SK-N-SH (cell line): ENCODE measurements around the gene DPF3. TPM values are rescaled to one million over a fixed set of nuclear protein-coding genes. Genes with fewer than 3 reads are reported as not detected.

Source experiments
- CTCF ChIA-PET: fragments of 300-600, 350-600 bp; formaldehyde crosslinking; extraction: SDS; loops from one replicate; lab custom pipeline; 2021; lab: Yijun Ruan, JAX
- POLR2A ChIA-PET: fragments of 350-600 bp; sonication (Branson Sonifier 250); formaldehyde crosslinking; extraction: SDS; loops from one replicate; lab custom pipeline; 2020; ENCODE audit warnings: antibody characterized with exemption, inconsistent platforms; lab: Yijun Ruan, JAX
- DNase-seq: peaks from one replicate; pipeline ENCODE4 v3.0.0; 2012
- H2AFZ ChIP-seq: fragments of 200-600 bp; sonication (generic); 2 replicates; pipeline ENCODE4 v1.8.1; 2016; ENCODE audit warnings: antibody characterized with exemption, mild to moderate bottlenecking, low read depth
- H3F3A ChIP-seq: fragments of 200-600 bp; sonication (generic); replicated peaks from 2 replicates; pipeline ENCODE3; 2016; ENCODE audit warnings: antibody characterized with exemption, mild to moderate bottlenecking; ENCODE audit not compliant: insufficient read depth
- H3K27ac ChIP-seq, 2 experiments: fragments of 200-500 bp in 1 of 2; fragments of 200-600 bp in 1 of 2; sonication (Bioruptor generic) in 1 of 2; sonication (generic), shearing (Covaris generic) in 1 of 2; 2 replicates each; pipeline versions ENCODE4 v1.5.1 to v1.6.1; 2014 to 2016; ENCODE audit warnings: low read depth in 2 of 2, inconsistent platforms in 1 of 2, low read length in 1 of 2, mild to moderate bottlenecking in 1 of 2, mixed read lengths in 1 of 2
- H3K27me3 ChIP-seq: fragments of 200-600 bp; sonication (generic), shearing (Covaris generic); 2 replicates; pipeline ENCODE4 v1.6.1; 2016; ENCODE audit warnings: mixed run types; ENCODE audit not compliant: insufficient read depth
- H3K36me3 ChIP-seq, 2 experiments: fragments of 200-500 bp in 1 of 2; fragments of 200-600 bp in 1 of 2; sonication (Bioruptor generic) in 1 of 2; sonication (generic) in 1 of 2; replicated peaks in 1 of 2; 2 replicates each; pipeline versions ENCODE3 to v1.5.1; 2014 to 2016; ENCODE audit warnings: low read length in 1 of 2, mild to moderate bottlenecking in 1 of 2; ENCODE audit not compliant: insufficient read depth in 2 of 2, control insufficient read depth in 1 of 2
- H3K4me1 ChIP-seq, 2 experiments: fragments of 200-500 bp in 1 of 2; fragments of 200-600 bp in 1 of 2; sonication (Bioruptor generic) in 1 of 2; sonication (generic), shearing (Covaris generic) in 1 of 2; 2 replicates each; pipeline versions ENCODE4 v1.5.1 to v1.6.1; 2014 to 2016; ENCODE audit warnings: low read depth in 1 of 2, low read length in 1 of 2, mixed run types in 1 of 2; ENCODE audit not compliant: insufficient read depth in 2 of 2, control insufficient read depth in 1 of 2
- H3K4me2 ChIP-seq: fragments of 200-600 bp; sonication (generic), shearing (Covaris generic); 2 replicates; pipeline ENCODE4 v1.6.1; 2017; ENCODE audit warnings: mixed run types
- H3K4me3 ChIP-seq, 2 experiments: fragments of 200-500 bp in 1 of 2; fragments of 200-600 bp in 1 of 2; sonication (Bioruptor generic) in 1 of 2; sonication (generic), shearing (Covaris generic) in 1 of 2; 2 replicates each; pipeline versions ENCODE4 v1.5.1 to v1.8.1; 2014 to 2016; ENCODE audit warnings: low read depth in 2 of 2, inconsistent platforms in 1 of 2, low read length in 1 of 2, mild to moderate bottlenecking in 1 of 2, mixed read lengths in 1 of 2, moderate library complexity in 1 of 2
- H3K79me2 ChIP-seq: fragments of 200-600 bp; sonication (generic); 2 replicates; pipeline ENCODE4 v1.8.1; 2017; ENCODE audit warnings: mild to moderate bottlenecking; ENCODE audit not compliant: insufficient read depth
- H3K9ac ChIP-seq: fragments of 200-600 bp; sonication (generic); 2 replicates; pipeline ENCODE4 v1.6.1; 2017; ENCODE audit warnings: mixed run types
- H3K9me2 ChIP-seq: fragments of 200-600 bp; sonication (generic); 2 replicates; pipeline ENCODE4 v1.6.1; 2017; ENCODE audit warnings: mixed run types
- H3K9me3 ChIP-seq: fragments of 200-600 bp; sonication (generic); 2 replicates; pipeline ENCODE4 v1.6.1; 2017; ENCODE audit warnings: mixed run types, mild to moderate bottlenecking, moderate library complexity
- H4K20me1 ChIP-seq: fragments of 200-600 bp; sonication (generic); 2 replicates; pipeline ENCODE4 v1.6.1; 2017; ENCODE audit warnings: mild to moderate bottlenecking, mixed run types; ENCODE audit not compliant: insufficient read depth
- CHD2 ChIP-seq: fragments of 150-350 bp; IDR thresholded peaks from 2 replicates; pipeline ENCODE4 v1.6.1; 2018; ENCODE audit warnings: low read length; ENCODE audit not compliant: partially characterized antibody
- EZH2phosphoT487 ChIP-seq: fragments of 200-600 bp; sonication (generic); IDR thresholded peaks from 2 replicates; pipeline ENCODE4 v1.6.1; 2017; ENCODE audit warnings: low read depth, mixed run types, mild to moderate bottlenecking, antibody characterized with exemption, moderate library complexity, borderline replicate concordance
- GATA2 ChIP-seq: sonication (generic); formaldehyde crosslinking; IDR thresholded peaks from 2 replicates; pipeline ENCODE4 v1.5.0; 2020; ENCODE audit warnings: mild to moderate bottlenecking, missing genetic modification reagents
- JUND ChIP-seq: IDR thresholded peaks from 2 replicates; pipeline ENCODE4 v1.4.0; 2012
- MEF2A ChIP-seq: IDR thresholded peaks from 2 replicates; pipeline ENCODE4 v1.4.0; 2012; ENCODE audit warnings: low read depth, borderline replicate concordance
- MXI1 ChIP-seq: IDR thresholded peaks from 2 replicates; pipeline ENCODE4 v1.6.1; 2012; ENCODE audit warnings: mild to moderate bottlenecking, low read depth, low read length, improper control_type of control experiment
- NFIC ChIP-seq: IDR thresholded peaks from 2 replicates; pipeline ENCODE4 v1.4.0; 2012; ENCODE audit warnings: borderline replicate concordance
- NRF1 ChIP-seq: IDR thresholded peaks from 2 replicates; pipeline ENCODE4 v1.6.1; 2012; ENCODE audit warnings: low read depth, mild to moderate bottlenecking, low read length
- POLR2AphosphoS5 ChIP-seq: IDR thresholded peaks from 2 replicates; pipeline ENCODE4 v1.6.1; 2012; ENCODE audit warnings: low read depth, low read length
- RAD21 ChIP-seq: IDR thresholded peaks from 2 replicates; pipeline ENCODE4 v1.6.1; 2012; ENCODE audit warnings: mild to moderate bottlenecking, low read length
- RXRA ChIP-seq: IDR thresholded peaks from 2 replicates; pipeline ENCODE4 v1.4.0; 2012; ENCODE audit warnings: low read depth, mild to moderate bottlenecking, borderline replicate concordance
- SIN3A ChIP-seq: IDR thresholded peaks from 2 replicates; pipeline ENCODE4 v1.6.1; 2012; ENCODE audit warnings: low read depth, mild to moderate bottlenecking, low read length, moderate library complexity, borderline replicate concordance
- SMC3 ChIP-seq: IDR thresholded peaks from 2 replicates; pipeline ENCODE4 v1.6.1; 2012; ENCODE audit warnings: low read depth, low read length, improper control_type of control experiment
- TCF12 ChIP-seq: IDR thresholded peaks from 2 replicates; pipeline ENCODE4 v1.4.0; 2012
- TEAD4 ChIP-seq: IDR thresholded peaks from 2 replicates; pipeline ENCODE4 v1.4.0; 2012; ENCODE audit warnings: mild to moderate bottlenecking, borderline replicate concordance; ENCODE audit not compliant: insufficient read depth
- WGBS: methylation state at CpG from one replicate; pipeline ENCODE4 v1.1.6; 2017; ENCODE audit warnings: low lambda C conversion rate; 5-methylcytosine and 5-hydroxymethylcytosine counted together
- polyA plus RNA-seq, 3 experiments: library from polyadenylated mRNA; depleted of rRNA; stranded (reverse); fragments of >200 nt; gene quantifications; 2 replicates each; pipeline ENCODE4 v1.2.3, GENCODE V29; 2012
- TF ChIP-seq, protein P1 (sequence below): fragments of 150-350 bp; IDR thresholded peaks from 2 replicates; pipeline ENCODE4 v1.6.1; 2016; ENCODE audit warnings: mild to moderate bottlenecking, low read depth, low read length
- TF ChIP-seq, protein P2 (sequence below): IDR thresholded peaks from 2 replicates; pipeline ENCODE4; 2012
- TF ChIP-seq, protein P3 (sequence below): IDR thresholded peaks from 2 replicates; pipeline ENCODE4 v1.4.0; 2012; ENCODE audit warnings: low read depth
- TF ChIP-seq, protein P4 (sequence below): IDR thresholded peaks from 2 replicates; pipeline ENCODE4 v1.6.1; 2012; ENCODE audit warnings: mild to moderate bottlenecking, low read depth, low read length, moderate library complexity
- TF ChIP-seq, protein P5 (sequence below): fragments of 200-600 bp; sonication (generic); IDR thresholded peaks from 2 replicates; pipeline ENCODE4 v1.6.1; 2017; ENCODE audit warnings: antibody characterized with exemption, mild to moderate bottlenecking, moderate library complexity

The DPF3 gene
- polyA plus RNA-seq, 1 of the 3 experiments (the other 2 are of a cell fraction) = 2.8 TPM

DNA sequence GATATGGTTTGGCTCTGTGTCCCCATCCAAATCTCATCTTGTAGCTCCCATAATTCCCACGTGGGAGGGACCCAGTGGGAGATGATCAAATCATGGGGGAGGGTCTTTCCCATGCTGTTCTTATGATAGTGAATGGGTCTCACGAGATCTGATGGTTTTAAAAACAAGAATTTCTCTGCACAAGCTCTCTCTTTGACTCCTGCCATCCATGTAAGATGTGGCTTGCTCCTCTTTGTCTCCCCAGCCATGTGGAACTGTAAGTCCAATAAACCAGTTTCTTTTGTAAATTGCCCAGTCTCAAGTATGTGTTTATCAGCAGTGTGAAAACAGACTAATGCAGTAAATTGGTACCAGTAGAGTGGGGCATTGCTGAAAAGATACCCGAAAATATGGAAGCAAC, 146.2 kb downstream of the DPF3 start (continued):
- TF ChIP-seq, protein P1, sequence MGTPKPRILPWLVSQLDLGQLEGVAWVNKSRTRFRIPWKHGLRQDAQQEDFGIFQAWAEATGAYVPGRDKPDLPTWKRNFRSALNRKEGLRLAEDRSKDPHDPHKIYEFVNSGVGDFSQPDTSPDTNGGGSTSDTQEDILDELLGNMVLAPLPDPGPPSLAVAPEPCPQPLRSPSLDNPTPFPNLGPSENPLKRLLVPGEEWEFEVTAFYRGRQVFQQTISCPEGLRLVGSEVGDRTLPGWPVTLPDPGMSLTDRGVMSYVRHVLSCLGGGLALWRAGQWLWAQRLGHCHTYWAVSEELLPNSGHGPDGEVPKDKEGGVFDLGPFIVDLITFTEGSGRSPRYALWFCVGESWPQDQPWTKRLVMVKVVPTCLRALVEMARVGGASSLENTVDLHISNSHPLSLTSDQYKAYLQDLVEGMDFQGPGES = no peak
- no peak for TF ChIP-seq RXRA
- no peak for TF ChIP-seq SMC3
- TF ChIP-seq MXI1 = no peak

DNA sequence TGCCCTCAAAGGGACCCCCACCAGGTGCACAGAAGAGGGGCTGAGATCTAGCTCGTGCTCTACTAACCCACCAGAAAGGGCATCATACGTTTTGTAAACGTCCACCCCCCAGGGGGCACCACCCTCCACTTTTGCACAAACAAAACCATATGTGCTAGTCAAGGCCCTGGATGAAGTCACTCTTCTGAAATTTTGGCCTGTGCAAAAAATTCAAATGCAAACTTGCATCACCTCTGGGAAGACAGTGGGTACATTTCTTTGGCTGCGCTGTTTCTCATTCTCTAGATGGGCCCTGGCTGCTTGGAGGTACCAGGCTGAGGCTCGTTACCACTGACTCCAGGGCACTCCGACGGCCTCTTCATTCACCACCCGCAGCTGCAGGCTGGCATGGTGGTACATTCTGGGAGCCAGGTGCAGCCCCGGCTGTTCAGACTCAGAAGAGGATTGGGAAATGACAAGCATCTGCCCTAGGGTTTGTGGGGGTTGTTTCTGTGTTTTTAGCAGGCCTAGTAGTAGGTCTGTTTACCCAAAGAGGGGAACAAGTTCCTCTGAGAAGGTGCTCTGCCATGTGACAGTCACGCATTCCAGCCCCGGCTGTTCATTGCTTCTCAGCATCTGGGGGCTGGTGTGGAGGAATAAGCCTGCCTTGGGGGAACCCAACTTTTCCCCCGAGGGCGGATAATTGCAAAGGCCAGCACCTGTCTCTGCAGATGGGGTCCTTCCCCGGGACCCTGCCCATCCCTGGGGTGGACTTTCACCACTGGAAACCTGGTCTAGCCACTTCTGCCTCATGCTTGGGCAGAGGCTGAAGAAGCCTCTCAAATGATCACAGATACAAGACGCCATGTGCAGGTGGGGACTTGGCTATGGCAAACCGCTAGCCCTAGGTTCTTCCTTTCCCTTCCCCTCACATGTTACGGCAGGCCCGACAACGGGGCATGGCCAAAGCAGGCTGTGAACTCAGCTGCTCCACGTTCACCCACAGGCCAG, 147.6 kb downstream of the DPF3 start:
- Histone ChIP-seq H3K9ac (peak overlapping the region; percentile 30; the same call in 1 of the 2 replicates), H3K9me2 (no peaks in the 10 kb centered on the region), H3F3A (peaks cover 11% of the 10 kb centered on the region), H3K79me2 (no peaks in the 10 kb centered on the region), H3K9me3 (no peaks in the 10 kb centered on the region), H3K4me1 (peaks cover 15 to 36% of the 10 kb centered on the region in 2 experiments; a peak in 2 of 4 replicates), H4K20me1 (no peaks in the 10 kb centered on the region), H2AFZ (peak overlapping the region; percentile 66; the same call in 1 of the 2 replicates), H3K4me3 (no peak overlapping the region), H3K27ac (peak overlapping the region; percentile 34 to 82; a peak in 3 of 4 replicates), H3K36me3 (no peaks in the 10 kb centered on the region), H3K27me3 (no peaks in the 10 kb centered on the region), H3K4me2 (peak overlapping the region; percentile 46)
- POLR2A ChIA-PET = no interaction called here
- no peak for DNase-seq
- 66% methylated on average over 10 of the region's 20 CpGs for WGBS
- CTCF ChIA-PET = no interaction called here
- TF ChIP-seq GATA2 (CRISPR knock-in tag) = no peak
- TF ChIP-seq, protein P2, sequence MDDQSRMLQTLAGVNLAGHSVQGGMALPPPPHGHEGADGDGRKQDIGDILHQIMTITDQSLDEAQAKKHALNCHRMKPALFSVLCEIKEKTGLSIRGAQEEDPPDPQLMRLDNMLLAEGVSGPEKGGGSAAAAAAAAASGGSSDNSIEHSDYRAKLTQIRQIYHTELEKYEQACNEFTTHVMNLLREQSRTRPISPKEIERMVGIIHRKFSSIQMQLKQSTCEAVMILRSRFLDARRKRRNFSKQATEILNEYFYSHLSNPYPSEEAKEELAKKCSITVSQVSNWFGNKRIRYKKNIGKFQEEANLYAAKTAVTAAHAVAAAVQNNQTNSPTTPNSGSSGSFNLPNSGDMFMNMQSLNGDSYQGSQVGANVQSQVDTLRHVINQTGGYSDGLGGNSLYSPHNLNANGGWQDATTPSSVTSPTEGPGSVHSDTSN = no peak
- no peak for TF ChIP-seq TEAD4
- TF ChIP-seq, protein P3, sequence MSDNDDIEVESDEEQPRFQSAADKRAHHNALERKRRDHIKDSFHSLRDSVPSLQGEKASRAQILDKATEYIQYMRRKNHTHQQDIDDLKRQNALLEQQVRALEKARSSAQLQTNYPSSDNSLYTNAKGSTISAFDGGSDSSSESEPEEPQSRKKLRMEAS = no peak
- no peak for TF ChIP-seq EZH2phosphoT487
- peak; percentile 21; the same call in 1 of the 2 replicates for TF ChIP-seq RAD21
- TF ChIP-seq MEF2A = 0 out of 2 replicates have a peak, but pooled peaks have one; percentile 6
- no peak for TF ChIP-seq NFIC
- TF ChIP-seq POLR2AphosphoS5 = no peak
- TF ChIP-seq SIN3A = no peak
- TF ChIP-seq CHD2 = no peak
- TF ChIP-seq NRF1 = no peak
- TF ChIP-seq, protein P4, sequence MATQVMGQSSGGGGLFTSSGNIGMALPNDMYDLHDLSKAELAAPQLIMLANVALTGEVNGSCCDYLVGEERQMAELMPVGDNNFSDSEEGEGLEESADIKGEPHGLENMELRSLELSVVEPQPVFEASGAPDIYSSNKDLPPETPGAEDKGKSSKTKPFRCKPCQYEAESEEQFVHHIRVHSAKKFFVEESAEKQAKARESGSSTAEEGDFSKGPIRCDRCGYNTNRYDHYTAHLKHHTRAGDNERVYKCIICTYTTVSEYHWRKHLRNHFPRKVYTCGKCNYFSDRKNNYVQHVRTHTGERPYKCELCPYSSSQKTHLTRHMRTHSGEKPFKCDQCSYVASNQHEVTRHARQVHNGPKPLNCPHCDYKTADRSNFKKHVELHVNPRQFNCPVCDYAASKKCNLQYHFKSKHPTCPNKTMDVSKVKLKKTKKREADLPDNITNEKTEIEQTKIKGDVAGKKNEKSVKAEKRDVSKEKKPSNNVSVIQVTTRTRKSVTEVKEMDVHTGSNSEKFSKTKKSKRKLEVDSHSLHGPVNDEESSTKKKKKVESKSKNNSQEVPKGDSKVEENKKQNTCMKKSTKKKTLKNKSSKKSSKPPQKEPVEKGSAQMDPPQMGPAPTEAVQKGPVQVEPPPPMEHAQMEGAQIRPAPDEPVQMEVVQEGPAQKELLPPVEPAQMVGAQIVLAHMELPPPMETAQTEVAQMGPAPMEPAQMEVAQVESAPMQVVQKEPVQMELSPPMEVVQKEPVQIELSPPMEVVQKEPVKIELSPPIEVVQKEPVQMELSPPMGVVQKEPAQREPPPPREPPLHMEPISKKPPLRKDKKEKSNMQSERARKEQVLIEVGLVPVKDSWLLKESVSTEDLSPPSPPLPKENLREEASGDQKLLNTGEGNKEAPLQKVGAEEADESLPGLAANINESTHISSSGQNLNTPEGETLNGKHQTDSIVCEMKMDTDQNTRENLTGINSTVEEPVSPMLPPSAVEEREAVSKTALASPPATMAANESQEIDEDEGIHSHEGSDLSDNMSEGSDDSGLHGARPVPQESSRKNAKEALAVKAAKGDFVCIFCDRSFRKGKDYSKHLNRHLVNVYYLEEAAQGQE = no peak
- TF ChIP-seq SMC3 = no peak
- peak; percentile 63 for TF ChIP-seq TCF12
- TF ChIP-seq, protein P1 = no peak
- TF ChIP-seq JUND = no peak
- TF ChIP-seq, protein P5, sequence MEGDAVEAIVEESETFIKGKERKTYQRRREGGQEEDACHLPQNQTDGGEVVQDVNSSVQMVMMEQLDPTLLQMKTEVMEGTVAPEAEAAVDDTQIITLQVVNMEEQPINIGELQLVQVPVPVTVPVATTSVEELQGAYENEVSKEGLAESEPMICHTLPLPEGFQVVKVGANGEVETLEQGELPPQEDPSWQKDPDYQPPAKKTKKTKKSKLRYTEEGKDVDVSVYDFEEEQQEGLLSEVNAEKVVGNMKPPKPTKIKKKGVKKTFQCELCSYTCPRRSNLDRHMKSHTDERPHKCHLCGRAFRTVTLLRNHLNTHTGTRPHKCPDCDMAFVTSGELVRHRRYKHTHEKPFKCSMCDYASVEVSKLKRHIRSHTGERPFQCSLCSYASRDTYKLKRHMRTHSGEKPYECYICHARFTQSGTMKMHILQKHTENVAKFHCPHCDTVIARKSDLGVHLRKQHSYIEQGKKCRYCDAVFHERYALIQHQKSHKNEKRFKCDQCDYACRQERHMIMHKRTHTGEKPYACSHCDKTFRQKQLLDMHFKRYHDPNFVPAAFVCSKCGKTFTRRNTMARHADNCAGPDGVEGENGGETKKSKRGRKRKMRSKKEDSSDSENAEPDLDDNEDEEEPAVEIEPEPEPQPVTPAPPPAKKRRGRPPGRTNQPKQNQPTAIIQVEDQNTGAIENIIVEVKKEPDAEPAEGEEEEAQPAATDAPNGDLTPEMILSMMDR = peak; percentile 38
